Tibial nerve (tissue), 4 donors: Measurements from ENCODE around the gene MED26. TPM values are rescaled to one million over a fixed set of nuclear protein-coding genes. Genes with fewer than 3 reads are reported as not detected.
"Not testable (repeated sequence)": the region's sequence is repeated elsewhere in the genome, so short reads cannot be mapped to it uniquely, and the experiment has no call there.

Experiments used
- DNase-seq, 2 donors: peaks; one replicate each; pipeline ENCODE4 v3.0.0-alpha.2; 2019; ENCODE audit warnings: low spot score in 2 of 2
- H3K27ac ChIP-seq, 4 donors: fragments of 200-600 bp; sonication (generic) in 3 of 4; one replicate each; pipeline ENCODE4 v1.5.1; 2017 to 2019; ENCODE audit warnings: mild to moderate bottlenecking in 1 of 4
- H3K27me3 ChIP-seq, 2 donors: fragments of 200-600 bp; sonication (generic) in 1 of 2; one replicate each; pipeline versions ENCODE4 v1.5.1 to v1.6.0; 2017 to 2019
- H3K36me3 ChIP-seq, 3 donors: fragments of 200-600 bp; sonication (generic); one replicate each; pipeline ENCODE4 v1.5.1; 2018 to 2019
- H3K4me1 ChIP-seq, 4 donors: fragments of 200-600 bp; sonication (generic) in 3 of 4; one replicate each; pipeline ENCODE4 v1.5.1; 2017 to 2019
- H3K4me3 ChIP-seq, 4 donors: fragments of 200-600 bp; sonication (generic) in 3 of 4; one replicate each; pipeline ENCODE4 v1.5.1; 2017 to 2019; ENCODE audit warnings: mild to moderate bottlenecking in 1 of 4, moderate library complexity in 1 of 4
- H3K9me3 ChIP-seq, 4 donors: fragments of 200-600 bp; sonication (generic) in 3 of 4; one replicate each; pipeline ENCODE4 v1.5.1; 2017 to 2019
- EP300 ChIP-seq, 2 donors: sonication (generic); formaldehyde crosslinking; IDR thresholded peaks; one replicate each; pipeline ENCODE4 v1.6.1; 2017; ENCODE audit warnings: antibody characterized with exemption in 2 of 2, mild to moderate bottlenecking in 1 of 2
- POLR2A ChIP-seq, 2 donors: fragments of 450-650 bp; IDR thresholded peaks; one replicate each; pipeline ENCODE4 v1.6.1; 2017; ENCODE audit warnings: antibody characterized with exemption in 2 of 2, mild to moderate bottlenecking in 2 of 2, moderate library complexity in 2 of 2
- WGBS, 2 donors: methylation state at CpG; one replicate each; pipeline ENCODE4 v1.1.5; 2018; 5-methylcytosine and 5-hydroxymethylcytosine counted together
- total RNA-seq, 4 donors: library from RNA; depleted of rRNA; stranded (reverse); fragments of >200 nt; gene quantifications; one replicate each; pipeline ENCODE4 v1.1.0, GENCODE V29; 2016
- TF ChIP-seq, protein P1 (sequence below), 5 experiments: fragments of 200-600 bp in 3 of 5; fragments of 450-650 bp in 2 of 5; sonication (generic) in 3 of 5; IDR thresholded peaks; one replicate each; pipeline ENCODE4 v1.5.1; 2016 to 2019; ENCODE audit warnings: antibody characterized with exemption in 5 of 5, mild to moderate bottlenecking in 3 of 5, moderate library complexity in 2 of 5

Gene MED26
- total RNA-seq, 4 donors from 2014 or later: 6.1 to 14.2 (median 11.7) TPM

DNA sequence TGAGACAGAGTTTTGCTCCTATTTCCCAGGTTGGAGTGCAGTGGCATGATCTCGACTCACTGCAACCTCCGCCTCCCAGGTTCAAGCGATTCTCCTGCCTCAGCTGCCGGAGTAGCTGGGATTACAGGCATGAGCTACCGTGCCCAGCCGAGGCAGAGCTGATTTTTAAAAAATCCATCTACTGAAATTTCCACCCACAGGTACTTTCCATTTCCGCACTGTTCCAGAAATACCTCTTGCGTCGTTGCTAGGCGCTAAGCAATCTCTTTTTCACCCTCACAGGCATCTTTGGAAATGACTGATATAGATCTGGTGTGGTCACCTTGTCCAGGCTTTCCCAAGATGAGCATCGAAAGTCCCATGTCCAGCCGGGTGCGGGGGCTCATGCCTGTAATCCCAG lies 42.3 kb upstream of the MED26 start:
- H3K27ac ChIP-seq: no peak overlapping the region
- WGBS, 2 donors: 95 to 97% methylated on average over 13 of the region's 13 CpGs
- H3K9me3 ChIP-seq: no peaks in the 10 kb centered on the region
- no peaks in the 10 kb centered on the region for H3K27me3 ChIP-seq
- H3K4me1 ChIP-seq: no peaks in the 10 kb centered on the region
- H3K36me3 ChIP-seq: no peaks in the 10 kb centered on the region
- TF ChIP-seq POLR2A (IDR thresholded peaks at IDR 0.05): no peak
- no peak for TF ChIP-seq EP300 (IDR thresholded peaks at IDR 0.05)
- TF ChIP-seq, protein P1, sequence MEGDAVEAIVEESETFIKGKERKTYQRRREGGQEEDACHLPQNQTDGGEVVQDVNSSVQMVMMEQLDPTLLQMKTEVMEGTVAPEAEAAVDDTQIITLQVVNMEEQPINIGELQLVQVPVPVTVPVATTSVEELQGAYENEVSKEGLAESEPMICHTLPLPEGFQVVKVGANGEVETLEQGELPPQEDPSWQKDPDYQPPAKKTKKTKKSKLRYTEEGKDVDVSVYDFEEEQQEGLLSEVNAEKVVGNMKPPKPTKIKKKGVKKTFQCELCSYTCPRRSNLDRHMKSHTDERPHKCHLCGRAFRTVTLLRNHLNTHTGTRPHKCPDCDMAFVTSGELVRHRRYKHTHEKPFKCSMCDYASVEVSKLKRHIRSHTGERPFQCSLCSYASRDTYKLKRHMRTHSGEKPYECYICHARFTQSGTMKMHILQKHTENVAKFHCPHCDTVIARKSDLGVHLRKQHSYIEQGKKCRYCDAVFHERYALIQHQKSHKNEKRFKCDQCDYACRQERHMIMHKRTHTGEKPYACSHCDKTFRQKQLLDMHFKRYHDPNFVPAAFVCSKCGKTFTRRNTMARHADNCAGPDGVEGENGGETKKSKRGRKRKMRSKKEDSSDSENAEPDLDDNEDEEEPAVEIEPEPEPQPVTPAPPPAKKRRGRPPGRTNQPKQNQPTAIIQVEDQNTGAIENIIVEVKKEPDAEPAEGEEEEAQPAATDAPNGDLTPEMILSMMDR (IDR thresholded peaks at IDR 0.05): no peak
- no peak for DNase-seq
- no peak overlapping the region for H3K4me3 ChIP-seq

DNA sequence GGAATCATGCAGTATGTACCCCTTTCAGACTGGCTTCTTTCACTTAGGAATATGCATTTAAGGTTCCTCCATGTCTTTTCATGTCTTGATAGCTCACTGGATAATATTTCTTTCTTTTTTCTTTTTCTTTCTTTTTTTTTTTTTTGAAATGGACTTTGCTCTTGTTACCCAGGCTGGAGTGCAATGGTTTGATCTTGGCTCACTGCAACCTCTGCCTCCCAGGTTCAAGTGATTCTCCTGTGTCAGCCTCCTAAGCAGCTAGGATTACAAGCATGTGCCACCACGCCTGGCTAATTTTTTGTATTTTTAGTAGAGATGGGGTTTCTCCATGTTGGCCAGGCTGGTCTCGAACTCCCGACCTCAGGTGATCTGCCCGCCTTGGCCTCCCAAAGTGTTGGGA lies 40.7 kb upstream of the MED26 start:
- not testable (repeated sequence) for H3K9me3 ChIP-seq, H3K4me3 ChIP-seq, H3K27me3 ChIP-seq, H3K4me1 ChIP-seq, H3K36me3 ChIP-seq, DNase-seq, H3K27ac ChIP-seq
- 94 to 98% methylated on average over 4 of the region's 4 CpGs for WGBS, 2 donors

DNA sequence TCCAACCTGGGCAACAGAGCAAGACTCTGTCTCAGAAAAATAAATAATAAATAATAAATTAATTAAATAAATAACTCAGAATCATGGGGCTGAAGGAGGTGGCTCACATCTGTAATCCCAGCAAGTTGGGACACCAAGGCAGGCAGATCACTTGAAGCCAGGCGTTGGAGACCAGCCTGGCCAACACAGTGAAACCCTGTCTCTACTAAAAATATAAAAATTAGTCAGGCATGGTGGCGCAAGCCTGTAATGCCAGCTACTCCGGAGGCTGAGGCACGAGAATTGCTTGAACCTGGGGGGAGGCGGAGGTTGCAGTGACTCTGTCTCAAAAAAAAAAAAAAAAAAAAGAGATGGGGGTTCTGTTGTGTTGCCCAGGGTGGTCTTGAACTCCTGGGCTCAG lies 40.2 kb upstream of the MED26 start:
- Histone ChIP-seq H3K4me1 (no peaks in the 10 kb centered on the region), H3K4me3 (no peak overlapping the region), H3K36me3 (no peaks in the 10 kb centered on the region), H3K27me3 (no peaks in the 10 kb centered on the region), H3K27ac (no peak overlapping the region), H3K9me3 (no peaks in the 10 kb centered on the region)
- WGBS, 2 donors: 96 to 97% methylated on average over 5 of the region's 5 CpGs
- no peak for DNase-seq
- TF ChIP-seq EP300 (IDR thresholded peaks at IDR 0.05): no peak
- TF ChIP-seq, protein P1 (IDR thresholded peaks at IDR 0.05): no peak
- no peak for TF ChIP-seq POLR2A (IDR thresholded peaks at IDR 0.05)

DNA sequence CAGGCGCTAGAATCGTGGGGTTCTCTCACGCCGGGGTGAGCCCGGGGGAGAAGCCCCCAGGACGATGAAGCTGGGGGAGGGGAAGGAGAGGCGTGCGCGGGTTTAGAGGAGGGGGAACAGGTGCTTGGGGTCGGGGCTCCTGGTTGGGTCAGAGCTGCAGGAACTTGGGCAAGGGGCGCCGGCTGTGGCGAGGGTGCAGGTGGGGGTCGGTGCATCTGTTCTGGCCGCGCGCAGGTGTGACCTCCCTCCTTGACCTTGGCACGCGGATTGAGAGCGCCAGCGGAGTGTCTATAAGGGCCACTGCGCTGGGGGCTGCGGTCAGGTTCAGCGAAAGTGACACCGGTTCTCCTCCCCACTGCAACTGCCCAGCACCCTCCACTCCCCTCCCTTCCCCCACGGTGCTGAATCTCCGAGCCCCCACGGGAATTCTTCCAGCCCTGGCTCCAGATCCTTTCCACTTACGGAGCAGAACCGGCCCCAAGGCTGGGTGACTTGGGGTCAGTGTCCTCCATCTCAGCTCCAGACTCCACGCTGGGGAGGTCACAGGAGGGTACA lies 33.6 kb upstream of the MED26 start:
- no peaks in the 10 kb centered on the region for H3K27me3 ChIP-seq
- no peaks in the 10 kb centered on the region for H3K9me3 ChIP-seq
- DNase-seq: peak; percentile 14 to 17
- H3K36me3 ChIP-seq: peaks cover 0 to 16% (median 4%) of the 10 kb centered on the region in 3 donors
- H3K4me3 ChIP-seq: peak overlapping the region; percentile 54 to 87 (median 78)
- H3K4me1 ChIP-seq: peaks cover 0 to 45% (median 16%) of the 10 kb centered on the region in 4 donors
- TF ChIP-seq, protein P1 (IDR thresholded peaks at IDR 0.05): no peak
- TF ChIP-seq EP300 (IDR thresholded peaks at IDR 0.05) (no peak), POLR2A (IDR thresholded peaks at IDR 0.05) (no peak)
- WGBS, 2 donors: 1 to 2% methylated on average over 21 to 30 of the region's 31 CpGs
- H3K27ac ChIP-seq: peak overlapping the region in 3 of 4 donors; percentile 57 to 97 (median 59)

DNA sequence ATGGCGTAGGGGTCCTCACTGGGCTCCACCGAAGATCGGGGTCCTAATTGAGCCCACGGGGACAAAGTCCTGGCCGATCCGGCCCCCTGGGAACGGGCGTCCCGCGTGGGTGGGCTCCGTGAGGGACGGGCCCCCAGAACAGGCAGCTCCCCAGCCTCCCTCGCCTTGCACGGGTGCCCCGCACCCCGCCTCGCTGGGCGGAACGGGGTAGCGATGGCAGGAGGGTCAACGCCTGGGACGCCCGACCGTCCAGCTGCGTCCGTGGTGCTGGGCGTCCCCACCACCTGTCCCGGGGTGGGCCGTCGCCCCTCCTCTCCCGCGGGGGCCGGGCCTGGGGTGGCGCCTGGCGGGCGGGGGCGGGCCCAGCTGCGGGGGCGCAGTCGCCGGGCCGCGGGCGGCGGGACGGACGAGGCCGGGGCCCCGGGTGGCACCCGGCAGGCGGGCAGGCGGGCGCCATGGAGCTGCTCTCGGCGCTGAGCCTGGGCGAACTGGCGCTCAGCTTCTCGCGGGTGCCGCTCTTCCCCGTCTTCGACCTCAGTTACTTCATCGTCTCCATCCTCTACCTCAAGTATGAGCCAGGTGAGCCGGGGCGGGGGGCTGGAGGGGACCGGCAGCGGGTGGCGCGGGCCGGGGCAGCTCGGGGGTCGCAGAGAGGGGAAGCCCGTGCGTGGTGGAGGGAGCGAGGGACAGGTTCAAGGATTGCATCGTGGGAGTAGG lies 32.9 kb upstream of the MED26 start, which contains the start of gene TMEM38A:
Gene TMEM38A, plus strand, starts transcription at position 377 of the 717 bp plus-strand sequence. Its CDS starts 79 bp downstream, at position 456.
- Histone ChIP-seq H3K9me3 (no peaks in the 10 kb centered on the region), H3K36me3 (peaks cover 4 to 22% (median 4%) of the 10 kb centered on the region in 3 donors), H3K4me3 (peak within 1 kb of the TSS; percentile 54 to 87 (median 78)), H3K27me3 (no peaks in the 10 kb centered on the region), H3K4me1 (peaks cover 0 to 51% (median 16%) of the 10 kb centered on the region in 4 donors), H3K27ac (peak within 1 kb of the TSS; percentile 86 to 97 (median 90))
- DNase-seq: peak in 1 of 2 donors; percentile 16
- 1% methylated on average over 21 to 73 of the region's 76 CpGs for WGBS, 2 donors
- TF ChIP-seq, protein P1 (IDR thresholded peaks at IDR 0.05): no peak
- no peak for TF ChIP-seq POLR2A (IDR thresholded peaks at IDR 0.05)
